Lower lobe of right lung (tissue), 2 donors: ENCODE data around the gene MTFR1L. TPM values are rescaled to one million over a fixed set of nuclear protein-coding genes. Genes with fewer than 3 reads are reported as not detected.

Source experiments
- ATAC-seq, 2 donors: fragments of 200-7000 bp; cut with Tn5 transposase; one replicate each; pipeline ENCODE4 v1.9.1; 2020 to 2022; ENCODE audit warnings: mild to moderate bottlenecking in 2 of 2, moderate library complexity in 2 of 2
- DNase-seq: peaks from one replicate; pipeline ENCODE4 v3.0.0-alpha.2; 2020
- H3K27ac ChIP-seq: fragments of 200-600 bp; one replicate; pipeline ENCODE4 v1.8.0; 2022
- H3K27me3 ChIP-seq: fragments of 200-600 bp; one replicate; pipeline ENCODE4 v1.8.0; 2022; ENCODE audit warnings: low read depth
- H3K36me3 ChIP-seq: fragments of 200-600 bp; one replicate; pipeline ENCODE4 v1.8.0; 2022; ENCODE audit warnings: mild to moderate bottlenecking
- H3K4me1 ChIP-seq: fragments of 200-600 bp; one replicate; pipeline ENCODE4 v1.8.0; 2022
- H3K4me3 ChIP-seq: fragments of 200-600 bp; one replicate; pipeline ENCODE4 v1.8.0; 2022; ENCODE audit warnings: mild to moderate bottlenecking
- H3K9me3 ChIP-seq: fragments of 200-600 bp; one replicate; pipeline ENCODE4 v1.8.0; 2022
- CTCF ChIP-seq: fragments of 200-600 bp; IDR thresholded peaks from one replicate; pipeline ENCODE4 v1.8.0; 2022; ENCODE audit warnings: antibody characterized with exemption, mild to moderate bottlenecking
- intact Hi-C: fragments of 100-400 bp; cut with DNase I; formaldehyde crosslinking; loops from one replicate; pipeline ENCODE4 v1.11.0; 2022
- total RNA-seq: library from RNA; stranded (reverse); fragmentation: NEBNext Ultra II Directional; extraction: Animal tissue kit (Norgen Biotek cat#: 25700); gene quantifications from one replicate; pipeline ENCODE4 v1.2.1, GENCODE V29; 2021
- donor health status: DM: no; HTN: yes; CAD: no; lungs with severe emphysema.

The MTFR1L gene
- total RNA-seq, 1 donor from 2014 or later = 51.1 TPM

- no peak overlapping the region for H3K27ac ChIP-seq
- intact Hi-C loops = no loop called here
- no peaks in the 10 kb centered on the region for H3K27me3 ChIP-seq
- peaks cover 33% of the 10 kb centered on the region for H3K36me3 ChIP-seq
- no peak overlapping the region for H3K4me3 ChIP-seq
- H3K4me1 ChIP-seq = peaks cover 92% of the 10 kb centered on the region
- no peak for TF ChIP-seq CTCF
- no peak for ATAC-seq
- DNase-seq = no peak
- H3K9me3 ChIP-seq = no peaks in the 10 kb centered on the region
These were observed 16.4 kb upstream of the MTFR1L start for GRCh38 chr1:25803368-25803767.

GRCh38 chr1:25804244-25804963, 15.3 kb upstream of the MTFR1L start:
- no peak overlapping the region for H3K4me3 ChIP-seq
- peaks cover 43% of the 10 kb centered on the region for H3K36me3 ChIP-seq
- no peak for TF ChIP-seq CTCF
- ATAC-seq (no peak), DNase-seq (no peak)
- no peak overlapping the region for H3K27ac ChIP-seq
- H3K27me3 ChIP-seq = no peaks in the 10 kb centered on the region
- H3K9me3 ChIP-seq = no peaks in the 10 kb centered on the region
- H3K4me1 ChIP-seq = peaks cover 87% of the 10 kb centered on the region
- intact Hi-C loops = no loop called here

GRCh38 chr1:25804964-25805862, 14.5 kb upstream of the MTFR1L start:
- Histone ChIP-seq H3K27me3 (no peaks in the 10 kb centered on the region), H3K9me3 (no peaks in the 10 kb centered on the region), H3K4me3 (no peak overlapping the region), H3K36me3 (peaks cover 51% of the 10 kb centered on the region), H3K4me1 (peaks cover 88% of the 10 kb centered on the region), H3K27ac (peak overlapping the region; percentile 27)
- intact Hi-C loops = no loop called here
- DNase-seq = no peak
- ATAC-seq = no peak
- no peak for TF ChIP-seq CTCF

- peak; percentile 9 to 30 for ATAC-seq
- no peaks in the 10 kb centered on the region for H3K27me3 ChIP-seq
- H3K27ac ChIP-seq = peak overlapping the region; percentile 43
- no peak for DNase-seq
- peaks cover 91% of the 10 kb centered on the region for H3K4me1 ChIP-seq
- H3K9me3 ChIP-seq = no peaks in the 10 kb centered on the region
- H3K4me3 ChIP-seq = no peak overlapping the region
- H3K36me3 ChIP-seq = peaks cover 58% of the 10 kb centered on the region
- no peak for TF ChIP-seq CTCF
- intact Hi-C loops = no loop called here
These were observed 13.9 kb upstream of the MTFR1L start for GRCh38 chr1:25805863-25806225.

GRCh38 chr1:25806418-25806817, 13.3 kb upstream of the MTFR1L start:
- H3K9me3 ChIP-seq = no peaks in the 10 kb centered on the region
- no peak for TF ChIP-seq CTCF
- H3K4me1 ChIP-seq = peaks cover 91% of the 10 kb centered on the region
- ATAC-seq (no peak), DNase-seq (no peak)
- H3K27ac ChIP-seq = peak overlapping the region; percentile 43
- no peaks in the 10 kb centered on the region for H3K27me3 ChIP-seq
- intact Hi-C loops = no loop called here
- peaks cover 63% of the 10 kb centered on the region for H3K36me3 ChIP-seq
- H3K4me3 ChIP-seq = no peak overlapping the region
